GM21390 (cell line): ENCODE measurements around the gene CALML5.

Experiments used
- ATAC-seq: cut with Tn5 transposase; IDR thresholded peaks from one replicate; pipeline ENCODE4 v1.9.1; 2021; ENCODE audit not compliant: unreplicated experiment

The CALML5 gene

GRCh38 chr10:5502571-5503476, 3.5 kb upstream of the CALML5 start:
- no peak for ATAC-seq

GRCh38 chr10:5502061-5502521, 2.7 kb upstream of the CALML5 start:
- no peak for ATAC-seq

- no peak for ATAC-seq
These were observed 1.5 kb upstream of the CALML5 start for GRCh38 chr10:5500910-5501309.

- no peak for ATAC-seq
These were observed 846 bp upstream of the CALML5 start for GRCh38 chr10:5500162-5500670.

GRCh38 chr10:5498791-5499492, 428 bp downstream of the CALML5 start:
- no peak for ATAC-seq

DNA sequence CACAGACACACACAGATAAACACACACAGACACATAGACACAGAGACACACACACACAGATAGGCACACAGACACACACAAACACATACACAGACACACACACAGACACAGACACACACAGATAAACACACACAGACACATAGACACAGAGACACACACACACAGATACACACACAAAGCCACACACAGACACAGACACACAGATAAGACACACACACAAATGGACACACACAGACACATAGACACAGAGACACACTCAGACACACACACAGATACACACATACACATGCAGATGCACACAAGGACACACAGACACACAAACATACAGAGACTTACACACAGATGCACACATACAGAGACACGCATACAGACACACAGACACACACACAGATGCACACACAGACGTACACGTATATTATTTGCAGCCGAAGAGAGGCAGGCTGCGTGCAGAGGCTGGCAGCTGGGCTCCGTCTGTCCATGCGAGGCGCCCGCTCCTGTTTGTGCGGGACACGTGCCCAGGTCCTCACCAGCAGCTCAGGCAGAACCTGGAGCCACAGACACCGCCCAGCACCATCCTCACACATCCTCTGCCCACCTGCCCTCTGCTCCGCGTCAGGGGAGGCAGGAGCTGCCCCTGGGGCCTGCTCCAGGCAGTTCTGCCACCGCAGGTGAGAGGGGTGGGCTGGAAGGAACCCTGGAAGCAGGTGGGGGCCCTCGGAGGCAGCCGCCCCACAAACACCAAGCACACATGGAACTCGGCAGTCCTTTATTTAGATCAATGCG, 1.2 kb downstream of the CALML5 start:
- no peak for ATAC-seq

DNA sequence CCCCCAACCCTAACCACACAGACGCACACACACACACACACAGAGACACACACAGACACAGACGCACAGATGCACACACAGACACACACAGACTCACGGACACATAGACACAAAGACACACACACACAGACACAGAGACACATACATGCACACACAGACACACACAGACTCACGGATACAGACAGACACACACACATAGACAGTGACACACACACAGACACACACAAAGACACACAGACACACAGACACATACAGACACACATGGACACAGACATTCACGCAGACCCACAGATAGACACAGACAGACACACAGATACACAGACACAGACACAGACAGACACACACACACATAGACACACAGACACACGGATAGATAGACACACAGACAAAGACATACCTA, 2.1 kb downstream of the CALML5 start:
- no peak for ATAC-seq

DNA sequence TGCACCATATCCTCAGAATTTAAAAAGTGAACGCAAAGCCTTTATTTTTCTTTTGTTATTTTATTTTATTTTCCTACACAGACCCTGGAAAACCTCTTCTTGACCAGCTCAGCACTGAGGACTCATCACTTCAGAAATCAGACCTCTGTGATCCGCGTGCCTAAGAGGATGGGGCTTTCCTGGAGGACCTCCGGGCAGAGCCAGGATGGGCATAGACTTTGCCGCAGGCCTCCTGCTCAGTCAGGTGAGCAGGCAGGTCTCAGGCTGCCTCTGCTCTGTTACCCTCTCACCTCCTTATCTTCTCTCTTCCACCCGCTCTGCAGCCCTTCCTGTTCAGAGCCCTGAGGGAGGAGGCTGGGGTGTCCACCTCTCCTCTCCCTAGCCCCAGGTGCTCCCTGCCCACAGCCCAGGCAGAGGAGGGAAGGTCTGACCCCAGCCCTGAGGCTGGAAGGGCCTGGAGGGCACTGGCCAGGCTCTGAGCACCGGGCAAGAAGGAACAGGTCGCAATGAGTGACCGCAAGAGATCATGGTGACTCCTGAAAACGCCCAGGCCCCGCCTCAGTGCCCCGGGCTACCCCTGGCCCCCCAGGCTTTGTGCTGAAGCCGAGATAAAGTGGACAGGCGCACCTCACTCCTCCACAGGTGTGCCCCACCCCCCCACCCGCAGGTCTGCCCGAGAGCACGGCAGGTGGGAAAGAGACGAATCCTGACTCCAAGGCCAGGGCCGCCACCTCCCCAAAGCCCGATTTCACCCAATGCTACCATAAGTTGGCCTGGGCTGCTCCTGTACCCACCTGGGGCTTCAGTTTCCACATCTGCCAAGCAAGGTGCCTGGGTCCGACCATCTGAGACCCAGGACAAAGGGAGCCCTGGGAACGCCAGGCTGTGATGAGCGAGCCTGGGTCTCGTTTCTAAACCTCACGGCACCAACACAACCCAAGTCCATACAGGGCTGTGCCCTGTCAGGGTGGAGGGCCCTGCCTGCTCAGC, 2.8 kb downstream of the CALML5 start:
- no peak for ATAC-seq

DNA sequence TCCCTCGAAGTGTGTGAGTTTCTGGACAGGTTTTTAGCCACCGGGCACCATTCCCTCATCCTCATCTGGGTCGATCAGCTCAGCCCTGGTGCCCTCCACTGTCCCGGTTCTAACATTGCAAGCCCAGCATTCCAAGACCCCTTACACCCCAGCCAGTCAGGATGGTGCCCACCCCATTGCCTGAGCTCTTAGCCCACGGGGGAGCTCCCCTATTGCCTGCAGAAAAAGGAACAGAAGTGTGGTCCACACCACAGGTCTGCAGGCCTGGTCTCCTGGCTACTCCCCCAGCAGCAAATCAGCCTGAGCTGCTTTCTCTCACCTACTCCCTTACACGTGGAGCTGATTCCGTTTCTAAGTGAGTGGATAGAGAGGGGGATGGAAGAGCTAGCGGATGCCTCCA, 4.8 kb downstream of the CALML5 start:
- ATAC-seq: no peak

DNA sequence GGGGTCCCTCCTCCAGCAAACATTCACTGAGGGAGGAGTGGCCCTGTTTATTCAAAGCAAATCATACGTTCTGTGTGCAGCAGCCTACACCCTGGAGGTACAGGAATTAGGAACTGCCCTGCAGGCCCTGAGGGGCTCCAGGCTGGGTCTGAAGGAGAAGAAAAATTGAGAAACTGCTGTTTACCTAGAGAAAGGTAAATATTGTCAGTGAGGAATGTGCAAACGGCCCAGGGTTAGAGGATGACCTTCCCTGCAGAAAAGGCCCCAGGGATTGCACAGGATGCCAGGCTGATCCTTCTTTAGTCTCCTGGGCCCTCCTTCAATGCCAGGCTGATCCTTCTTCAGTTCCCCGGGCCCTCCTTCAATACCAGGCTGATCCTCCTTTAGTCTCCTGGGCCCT, 5.7 kb downstream of the CALML5 start:
- ATAC-seq: no peak

DNA sequence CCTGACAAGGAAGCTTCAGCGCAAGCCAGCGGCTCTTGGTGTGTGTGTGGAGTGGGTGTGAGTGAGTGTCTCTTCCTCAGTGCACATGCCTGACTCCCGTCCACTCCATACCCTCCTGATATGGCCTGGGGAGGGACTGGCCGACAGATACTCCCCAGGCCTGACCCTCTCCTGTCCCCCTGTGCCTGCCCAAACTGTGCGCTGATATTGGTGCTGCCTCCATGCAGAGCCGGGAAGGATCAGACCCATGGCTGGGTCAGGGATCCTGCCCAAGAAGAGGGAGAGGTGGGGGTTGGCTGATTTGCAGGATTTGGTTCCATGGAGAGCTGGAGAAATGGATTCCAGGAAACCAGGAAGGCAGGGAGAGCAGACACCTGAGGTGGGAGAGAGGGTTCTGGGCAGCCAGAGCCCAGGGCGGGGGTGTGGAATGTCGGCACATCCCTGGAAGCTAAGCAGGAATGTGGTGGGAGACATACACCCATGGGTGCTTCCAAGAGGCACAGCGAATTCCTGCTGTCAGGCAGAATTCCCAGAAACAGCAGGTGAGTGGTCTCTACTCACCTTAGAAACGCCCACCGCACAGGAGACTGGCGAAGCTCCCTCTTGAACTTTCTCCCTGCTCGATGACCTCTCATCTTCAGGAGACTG, 6.3 kb downstream of the CALML5 start:
- ATAC-seq: no peak

GRCh38 chr10:5492322-5492855, 7.0 kb downstream of the CALML5 start:
- no peak for ATAC-seq

DNA sequence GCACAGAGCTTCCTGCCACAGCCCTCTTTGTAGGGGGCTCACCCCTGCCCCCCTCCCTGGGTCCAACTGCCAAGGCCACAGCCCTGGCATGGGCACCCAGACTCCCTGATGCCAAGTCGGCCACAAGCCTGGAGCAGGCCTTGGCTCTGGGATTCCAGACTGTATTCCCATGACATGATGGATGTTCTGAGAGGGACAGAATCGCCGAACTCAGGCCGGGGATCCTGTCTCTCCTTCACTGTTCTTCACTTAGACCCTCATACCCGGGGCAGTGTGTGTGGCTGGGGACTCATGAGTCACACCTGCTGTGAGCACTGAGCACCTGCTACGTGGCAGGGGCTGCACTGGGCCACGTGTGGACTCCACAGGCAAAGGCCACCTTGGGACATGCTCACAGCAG, 7.9 kb downstream of the CALML5 start:
- ATAC-seq: no peak

DNA sequence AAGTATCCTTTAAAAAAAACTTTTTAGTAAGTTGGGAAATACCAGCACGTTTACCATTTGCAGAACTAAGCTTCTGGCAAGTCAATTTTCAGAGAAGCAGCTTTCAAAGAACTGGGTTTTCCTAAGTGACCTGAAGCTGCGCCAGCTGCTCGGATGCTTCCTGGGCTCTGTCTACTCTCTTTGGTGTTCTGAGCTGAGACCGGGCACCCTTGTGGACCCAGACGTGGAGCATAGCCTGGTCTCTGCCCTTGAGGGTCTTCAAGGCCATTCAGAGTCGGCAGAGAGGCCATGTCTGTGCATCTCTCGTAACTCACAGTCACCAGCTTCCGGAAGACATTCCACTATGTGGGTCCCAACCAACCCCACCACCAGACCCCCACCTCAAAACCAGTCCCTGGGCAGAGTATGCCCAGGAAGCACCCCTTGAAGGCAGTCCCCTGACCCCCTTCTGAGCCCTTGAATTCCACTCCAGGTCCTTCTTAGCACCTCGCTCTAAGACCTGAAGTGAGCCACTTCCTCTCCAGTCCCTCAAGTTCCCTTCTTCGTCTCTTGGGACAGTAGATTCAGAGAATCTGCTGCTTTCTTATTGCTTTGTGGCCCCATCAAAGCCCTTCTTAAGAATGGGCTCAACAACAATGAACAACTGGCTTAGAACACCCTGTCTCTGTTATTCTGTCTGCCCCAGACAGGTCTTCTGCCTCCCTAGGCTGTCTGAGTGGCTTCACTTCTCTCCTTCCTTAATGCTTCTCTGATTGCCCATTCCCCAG, 8.5 kb downstream of the CALML5 start:
- ATAC-seq: no peak

GRCh38 chr10:5490032-5490431, 9.3 kb downstream of the CALML5 start:
- no peak for ATAC-seq

GRCh38 chr10:5488272-5489161, 10.9 kb downstream of the CALML5 start:
- ATAC-seq: no peak

DNA sequence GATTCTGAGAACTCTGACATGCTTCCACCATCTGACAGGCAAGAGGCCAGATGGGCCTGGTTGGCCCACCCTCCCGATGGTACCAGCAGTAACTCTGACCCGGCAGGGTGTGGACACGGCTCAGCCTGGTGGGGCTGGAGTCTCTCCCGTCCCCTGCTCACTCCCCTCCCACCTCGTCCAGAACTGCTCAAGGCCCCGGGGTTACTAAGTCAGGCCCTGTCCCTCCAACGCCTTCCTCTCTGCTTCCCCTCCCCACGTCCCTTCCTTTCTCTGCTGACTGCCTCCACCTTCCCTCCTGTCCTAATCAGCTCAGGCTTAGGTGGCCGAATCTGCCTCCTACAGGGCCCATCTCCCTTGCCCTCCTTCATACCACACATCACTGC, 12.5 kb downstream of the CALML5 start:
- no peak for ATAC-seq
